Activated CD4-positive, alpha-beta T cell treated with anti-CD3 and anti-CD28 coated beads, Interleukin-2, amount 50 U/mL, for 4 hours (primary cell): ENCODE data around the gene BNIP5.
A peak's percentile ranks its signal among the peaks of the same experiment; 100 is the strongest.

Experiments
- DNase-seq, 2 experiments: peaks; one replicate each; pipeline ENCODE4 v3.0.0-alpha.2; 2020

The BNIP5 gene

DNA sequence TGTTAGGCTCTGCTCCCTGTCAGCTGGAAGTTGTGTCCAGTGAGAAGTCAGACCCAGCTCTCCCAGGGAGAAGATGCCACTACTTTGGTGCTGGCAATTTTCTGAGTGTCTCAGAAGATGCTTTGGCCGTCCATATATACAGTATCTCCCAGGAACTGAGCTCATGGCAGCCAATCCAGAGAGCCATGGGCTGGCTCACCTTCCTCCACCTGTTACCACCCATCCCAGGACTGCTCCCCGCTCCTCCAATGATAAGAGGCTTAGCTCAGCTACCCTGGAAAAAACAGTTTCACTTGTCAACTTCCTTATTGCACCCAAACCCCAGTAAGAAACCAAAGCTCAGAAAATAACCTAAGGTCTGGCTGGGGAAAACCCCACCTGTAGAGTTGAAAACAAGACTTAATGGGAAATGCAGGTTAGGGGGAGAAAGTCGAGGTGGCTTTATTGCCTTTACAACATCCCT, at the start of gene BNIP5:
Gene BNIP5, minus strand, starts transcription at position 110 of the 463 bp plus-strand sequence. CDS start 6,198 bp downstream, outside the sequence.
- DNase-seq, result no peak

DNA sequence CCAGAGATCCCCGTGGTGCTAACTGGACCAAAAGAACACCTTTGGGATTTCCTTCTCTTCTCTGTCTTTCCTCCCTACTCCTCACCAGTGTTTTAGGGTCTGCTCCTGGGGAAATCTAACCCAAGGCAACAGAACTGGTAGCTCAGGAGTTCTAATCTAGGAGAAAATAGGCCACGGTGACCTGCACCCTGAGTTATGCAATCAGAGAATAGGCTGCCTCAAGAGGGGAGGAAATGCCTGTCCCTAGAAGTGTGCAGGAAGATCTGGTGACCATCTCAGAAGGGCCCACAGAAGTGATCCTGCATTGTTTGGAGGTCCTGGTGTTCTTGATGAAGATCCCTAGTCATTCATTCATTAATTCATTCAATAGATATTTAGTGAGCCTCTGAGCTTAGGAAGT, 47.4 kb upstream of the BNIP5 start:
- DNase-seq, result no peak

GRCh38 chr6:36383606-36384005, 46.9 kb upstream of the BNIP5 start:
- DNase-seq, result peak; percentile 35 to 43

DNA sequence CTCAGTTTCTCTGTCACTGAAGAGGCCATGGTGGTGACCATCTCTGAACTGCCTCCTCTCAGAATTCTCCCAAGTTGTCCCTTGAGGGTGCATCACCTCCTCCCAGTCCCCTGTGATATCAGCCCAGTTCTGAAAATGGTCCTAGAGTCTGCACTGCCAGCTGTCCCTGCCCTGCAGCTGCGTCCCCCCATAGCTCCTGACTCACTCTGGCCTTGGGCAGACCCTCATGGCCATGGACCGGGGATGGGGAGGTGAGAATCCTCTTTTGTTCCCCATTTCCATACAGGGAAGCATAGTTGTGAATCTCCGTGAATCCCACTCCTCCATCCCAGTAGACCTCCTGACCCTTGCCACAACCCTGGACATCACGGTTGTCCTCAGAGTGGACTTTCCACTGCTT, 46.3 kb upstream of the BNIP5 start:
- no peak for DNase-seq

DNA sequence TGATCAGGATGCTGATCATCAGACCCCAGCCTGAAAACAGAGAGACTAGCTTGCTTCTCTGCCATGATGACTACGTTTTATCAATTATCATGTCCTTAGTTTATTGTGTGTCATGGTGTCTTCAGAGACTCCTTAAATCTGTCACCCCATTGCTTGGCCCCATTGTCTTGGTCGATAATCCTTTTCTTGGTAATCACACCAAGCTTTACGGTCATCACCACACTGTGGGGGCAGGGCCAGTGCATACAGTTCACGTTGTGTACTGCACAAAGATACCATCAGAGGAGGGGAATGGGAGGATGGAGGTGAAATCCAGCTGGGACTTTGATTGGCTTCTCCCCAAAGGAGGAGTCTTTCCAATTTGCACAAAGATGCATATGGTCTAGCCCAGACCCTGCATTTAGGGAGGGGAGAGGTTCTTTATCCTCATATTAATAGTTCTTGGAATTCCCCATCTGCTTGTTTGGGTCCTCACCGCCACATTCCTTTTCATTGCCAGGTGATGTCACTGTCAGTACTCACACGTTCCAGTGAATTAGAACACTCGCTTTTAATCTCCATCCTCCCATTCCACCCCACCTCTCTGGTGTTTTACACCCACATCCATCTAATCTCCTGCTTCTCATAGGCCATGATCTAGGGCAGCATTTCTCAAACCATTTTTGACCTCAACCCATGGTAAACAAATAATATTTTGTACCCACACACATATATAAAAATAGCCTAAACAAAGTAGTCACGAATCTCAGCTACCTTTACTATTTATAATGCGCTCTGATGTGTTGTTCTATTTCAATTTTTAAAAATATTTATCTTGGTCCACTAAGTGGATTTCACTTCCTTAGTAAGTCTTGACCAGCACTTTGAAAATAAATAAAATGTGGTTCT, 45.1 kb upstream of the BNIP5 start:
- DNase-seq, result no peak

GRCh38 chr6:36380166-36380565, 43.5 kb upstream of the BNIP5 start:
- no peak for DNase-seq

- DNase-seq, result no peak
These were observed 42.2 kb upstream of the BNIP5 start for GRCh38 chr6:36378936-36379335.

- DNase-seq, result no peak
These were observed 41.7 kb upstream of the BNIP5 start for GRCh38 chr6:36378243-36378920.

DNA sequence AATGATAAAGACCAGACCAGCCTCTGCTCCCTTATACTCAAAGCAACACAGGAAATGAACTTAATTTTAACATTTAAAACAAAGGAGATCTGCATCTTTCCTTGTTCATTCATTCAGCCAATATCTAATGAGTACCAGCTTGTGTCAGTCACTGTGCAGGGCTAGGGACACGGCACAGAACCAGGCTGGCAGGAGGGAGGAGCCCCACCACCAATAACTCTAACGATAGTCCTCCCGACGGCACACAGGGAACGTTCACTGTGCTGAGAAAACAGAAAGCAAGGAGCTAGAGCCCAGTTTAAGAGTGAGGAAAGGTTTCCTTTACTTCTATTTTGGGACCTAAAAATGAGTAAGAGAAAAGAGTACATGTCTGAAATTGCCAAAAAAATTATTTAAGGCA, 40.9 kb upstream of the BNIP5 start:
- DNase-seq, result no peak

DNA sequence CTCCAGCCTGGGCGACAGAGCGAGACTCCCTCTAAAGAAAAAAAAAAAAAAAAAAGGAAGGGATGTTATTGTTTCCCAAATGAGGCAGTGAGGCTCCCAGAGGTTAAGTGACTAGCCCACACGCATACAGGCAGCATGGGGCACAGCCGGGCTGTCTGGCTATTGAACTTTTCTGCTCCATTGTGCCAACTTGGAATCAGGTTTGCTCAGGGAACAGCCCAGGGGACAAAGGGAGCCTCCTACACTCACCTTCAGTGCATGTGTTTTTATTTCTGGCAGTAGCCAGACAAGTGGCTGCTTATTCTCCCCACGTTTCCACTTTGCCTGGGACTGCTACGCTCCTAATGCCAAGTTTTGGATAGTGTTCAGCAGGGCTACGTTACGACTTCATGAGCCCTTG, 40.1 kb upstream of the BNIP5 start:
- no peak for DNase-seq

- no peak for DNase-seq
These were observed 39.5 kb upstream of the BNIP5 start for GRCh38 chr6:36376183-36376582.

DNA sequence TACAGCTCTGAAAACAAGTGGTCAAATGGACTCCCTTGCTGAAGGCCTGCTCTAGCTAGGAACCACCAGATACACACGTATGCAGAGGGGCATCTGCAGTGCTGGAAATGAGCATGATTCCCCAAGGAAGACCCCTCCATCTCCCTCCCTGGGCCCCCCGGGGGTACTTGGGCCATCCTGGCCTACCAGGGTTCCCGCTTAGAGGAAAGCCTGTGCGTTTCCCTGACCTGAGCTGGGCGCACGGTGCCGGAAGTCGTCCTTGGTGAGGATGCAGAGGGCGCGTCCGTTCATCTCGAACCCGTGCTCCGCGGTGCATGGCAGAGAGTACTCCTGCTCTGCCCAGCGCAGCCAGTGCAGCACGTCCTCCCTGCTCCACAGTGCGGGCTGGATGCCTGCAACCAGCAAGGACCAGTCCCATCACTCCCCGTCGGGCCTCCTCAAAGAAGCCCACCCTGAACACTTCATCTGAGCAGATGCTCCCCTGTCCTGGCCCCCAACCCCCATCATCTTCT, 39.0 kb upstream of the BNIP5 start:
- DNase-seq, result no peak

DNA sequence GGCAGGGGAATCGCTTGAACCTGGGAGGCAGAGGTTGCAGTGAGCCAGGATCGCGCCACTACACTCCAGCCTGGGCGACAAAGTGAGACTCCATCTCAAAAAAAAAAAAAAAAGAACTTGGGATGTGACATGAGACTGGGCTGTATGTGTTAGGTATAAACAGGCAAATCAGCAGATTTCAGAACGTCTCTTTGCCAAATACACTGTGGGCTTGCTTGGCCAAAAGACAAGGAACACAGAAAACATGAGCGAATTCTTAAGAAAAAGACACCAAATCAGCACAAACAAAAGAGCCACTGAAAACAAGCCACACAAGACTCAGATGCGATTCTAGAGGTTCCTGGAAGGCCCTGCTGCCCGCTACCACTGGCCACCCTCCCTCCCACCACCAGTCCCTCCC, 38.3 kb upstream of the BNIP5 start:
- DNase-seq, result no peak

GRCh38 chr6:36374194-36374593, 37.5 kb upstream of the BNIP5 start:
- no peak for DNase-seq

DNA sequence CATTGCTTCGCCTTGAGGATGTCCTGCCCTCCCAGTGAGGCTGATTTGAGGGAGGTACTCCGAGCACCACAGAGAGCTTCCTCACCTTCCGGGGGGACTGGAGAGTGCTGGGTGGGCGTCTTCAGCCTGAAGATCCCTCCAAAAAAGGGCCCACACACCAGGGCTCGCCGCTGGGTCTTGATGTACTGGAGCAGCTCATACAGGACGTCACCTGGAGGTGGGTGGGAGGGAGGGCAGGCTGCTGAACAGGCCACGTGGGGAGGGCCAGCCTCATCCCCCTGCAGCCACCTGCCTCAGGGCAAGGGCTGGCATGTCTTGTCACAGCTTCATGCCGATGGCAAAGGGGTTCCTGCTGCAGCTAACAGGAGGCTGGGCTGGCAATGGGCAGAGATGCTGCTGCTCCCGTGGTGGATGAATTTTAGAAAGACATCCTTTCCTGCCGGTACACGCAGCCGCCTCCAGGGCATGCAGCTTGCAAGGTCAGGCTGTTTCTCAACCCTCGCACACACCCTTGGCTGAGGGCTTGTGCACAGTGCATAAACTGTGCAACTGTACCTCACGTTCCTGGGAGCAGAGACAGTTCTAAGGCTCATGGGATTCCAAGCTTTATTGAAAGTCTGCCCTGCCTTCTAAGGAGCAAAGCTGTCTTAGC, 36.8 kb upstream of the BNIP5 start:
- DNase-seq, result no peak

DNA sequence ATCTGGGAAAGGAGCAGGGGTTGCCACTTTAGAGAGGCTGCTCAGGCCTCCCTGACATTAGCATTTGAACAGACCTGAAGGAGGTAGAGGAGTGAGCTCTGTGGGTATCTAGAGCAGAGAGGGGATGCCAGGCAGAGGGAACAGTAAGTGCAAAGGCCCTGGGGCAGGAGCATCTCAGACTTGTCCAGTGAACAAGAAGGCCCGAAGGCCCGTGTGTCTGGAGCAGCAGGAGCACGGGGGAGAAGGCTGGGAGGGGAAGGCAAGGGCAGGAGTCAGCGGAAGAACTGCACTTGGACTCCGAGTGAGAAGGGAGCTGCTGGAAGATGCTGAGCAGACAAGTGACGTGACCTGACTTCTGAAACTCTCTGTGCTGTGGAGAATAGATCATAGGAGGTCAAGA, 35.4 kb upstream of the BNIP5 start:
- DNase-seq, result no peak

DNA sequence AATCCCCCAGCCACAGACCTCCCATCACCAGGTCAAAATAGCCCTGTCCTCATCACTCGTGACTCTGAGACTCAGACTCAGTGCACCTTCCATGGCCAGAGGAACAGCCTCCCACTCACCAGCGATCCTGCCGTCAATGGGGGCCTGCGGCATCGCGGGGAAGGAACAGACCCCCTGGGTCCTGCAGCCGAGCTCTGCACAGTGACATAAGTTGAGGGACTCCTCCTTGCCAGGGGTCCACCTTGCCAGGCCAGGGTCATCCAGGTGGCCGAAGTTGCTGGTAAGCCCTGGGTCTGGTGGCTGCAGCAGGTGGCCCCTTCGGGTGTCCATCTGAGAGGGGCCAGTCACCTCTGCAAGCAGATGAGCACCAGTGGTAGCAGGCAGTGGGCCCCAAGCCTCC, 34.5 kb upstream of the BNIP5 start:
- DNase-seq, result no peak

- no peak for DNase-seq
These were observed 34.0 kb upstream of the BNIP5 start for GRCh38 chr6:36370638-36371037.

DNA sequence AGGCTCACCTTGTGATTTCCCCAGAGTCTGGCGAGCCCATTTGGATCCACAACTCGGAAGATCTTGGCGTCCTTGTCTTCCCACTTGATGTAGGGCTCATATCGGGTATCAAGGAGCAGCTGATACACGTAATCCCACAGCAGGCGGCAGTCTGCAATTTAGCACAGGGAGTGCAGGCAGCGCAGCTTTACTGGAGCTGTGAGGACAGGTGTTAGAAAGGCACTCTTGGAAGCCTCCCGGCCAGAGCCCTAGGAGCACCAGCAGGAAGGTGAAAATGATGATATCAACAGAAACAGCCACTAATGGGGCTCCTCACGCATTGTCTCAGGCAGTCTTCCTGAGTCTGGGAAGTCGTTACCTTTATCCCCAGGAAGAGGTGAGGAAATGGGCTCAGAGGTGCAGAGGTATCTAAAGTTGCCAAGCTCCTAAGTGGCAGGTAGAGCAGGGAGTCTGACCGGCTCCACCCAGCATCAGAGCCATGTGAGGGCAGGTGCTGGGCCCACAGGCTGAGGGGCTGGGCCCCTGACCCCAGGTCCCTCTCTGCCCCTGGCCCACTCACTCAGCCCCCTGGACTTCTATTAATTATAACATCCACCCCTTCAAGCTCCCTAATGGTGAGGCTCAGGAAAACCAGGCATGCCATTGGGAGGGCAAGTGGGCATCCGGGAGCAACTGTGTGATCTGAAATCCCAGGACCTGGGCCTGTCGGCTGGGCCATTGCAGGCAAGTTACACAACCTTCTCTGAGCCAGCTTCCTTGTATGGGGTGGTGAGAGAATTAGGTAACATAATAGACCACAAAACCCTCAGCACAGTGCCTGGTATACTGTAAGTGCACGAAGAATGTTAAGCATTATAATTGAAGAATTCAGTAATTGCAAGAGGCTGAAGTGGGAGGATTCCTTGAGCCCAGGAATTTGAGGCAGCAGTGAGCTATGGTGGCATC, 32.5 kb upstream of the BNIP5 start:
- no peak for DNase-seq

DNA sequence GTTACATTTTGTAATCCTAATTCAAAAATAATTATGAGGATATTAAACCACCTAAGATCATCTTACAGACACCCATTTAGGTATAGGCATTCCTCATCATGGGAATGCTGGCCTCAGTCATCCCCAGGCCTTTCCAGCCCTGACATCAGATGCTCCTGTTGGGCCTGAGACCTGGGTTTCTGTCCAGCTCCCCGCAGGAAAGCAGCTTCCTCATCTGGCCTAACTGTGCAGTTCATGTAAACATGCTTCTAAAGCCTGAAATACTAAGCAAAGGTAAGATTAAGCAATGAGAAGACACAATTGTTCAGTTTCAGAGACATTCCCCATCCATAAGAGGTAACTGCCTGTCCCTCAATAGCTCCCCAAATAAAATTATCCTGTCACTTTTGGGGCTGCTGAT, 31.7 kb upstream of the BNIP5 start:
- DNase-seq, result no peak

DNA sequence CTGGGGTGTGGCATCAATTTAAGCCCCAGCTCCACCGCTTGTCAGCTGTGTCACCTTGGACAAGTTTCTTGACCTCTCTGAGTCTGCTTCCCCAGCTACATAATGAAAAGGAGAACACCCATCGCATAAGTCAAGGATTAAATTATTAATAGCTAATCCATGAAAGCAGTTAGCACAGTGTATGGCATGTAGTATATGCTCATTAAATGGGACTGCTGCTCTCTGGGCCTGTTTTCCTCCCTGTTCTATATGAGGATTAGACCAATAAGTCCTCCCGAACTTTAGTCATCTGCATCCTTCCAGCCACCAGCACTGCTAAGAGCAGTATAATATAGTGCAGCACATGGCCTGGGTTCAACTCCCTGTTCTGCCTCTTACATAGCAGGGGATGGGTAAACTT, 31.1 kb upstream of the BNIP5 start:
- DNase-seq, result no peak
